ENCODE data around the gene SWSAP1. TPM values are rescaled to one million over a fixed set of nuclear protein-coding genes. Genes with fewer than 3 reads are reported as not detected.
"Not testable (repeated sequence)": the region's sequence is repeated elsewhere in the genome, so short reads cannot be mapped to it uniquely, and the experiment has no call there.

Gene SWSAP1
- total RNA-seq, 1 donor from 2014 or later: 1.7 TPM

- no peak overlapping the region for H3K4me3 ChIP-seq (ENCODE audit: insufficient read depth, low read depth, low read length)
- TF ChIP-seq CTCF (IDR thresholded peaks at IDR 0.05; ENCODE audit: insufficient read depth, low read depth, low read length) (no peak), EZH2 (IDR thresholded peaks at IDR 0.05; ENCODE audit: insufficient read depth, low read length) (no peak)
- Mint-ChIP-seq H3K9me3 (ENCODE audit: unreplicated experiment) (peaks cover 4% of the 10 kb centered on the region), H3K27me3 (ENCODE audit: low read depth, unreplicated experiment) (no peaks in the 10 kb centered on the region), H3K27ac (ENCODE audit: unreplicated experiment) (no peak overlapping the region), H3K4me1 (ENCODE audit: low read depth, unreplicated experiment) (no peaks in the 10 kb centered on the region), H3K36me3 (ENCODE audit: low read depth, unreplicated experiment) (peaks cover 16% of the 10 kb centered on the region), H3K4me3 (ENCODE audit: unreplicated experiment) (no peak overlapping the region)
- H2AFZ ChIP-seq (ENCODE audit: low read depth, low read length): no peak overlapping the region
- H3K4me2 ChIP-seq (ENCODE audit: low read length): no peak overlapping the region
- no peak overlapping the region for H3K27ac ChIP-seq (ENCODE audit: low read depth, low read length)
- H3K4me1 ChIP-seq (ENCODE audit: insufficient read depth, low read length): no peaks in the 10 kb centered on the region
- FAIRE-seq (no peak), DNase-seq (ENCODE audit: low read depth) (no peak)
- no peaks in the 10 kb centered on the region for H4K20me1 ChIP-seq (ENCODE audit: insufficient read depth, low read length)
- no peaks in the 10 kb centered on the region for H3K9me3 ChIP-seq (ENCODE audit: insufficient read depth, low read depth, low read length)
- H3K79me2 ChIP-seq (ENCODE audit: insufficient read depth, low read length): no peaks in the 10 kb centered on the region
- H3K36me3 ChIP-seq (ENCODE audit: insufficient read depth, low read length): no peaks in the 10 kb centered on the region
- no peak overlapping the region for H3K9ac ChIP-seq (ENCODE audit: low read length)
- H3K27me3 ChIP-seq (ENCODE audit: insufficient read depth, low read length): no peaks in the 10 kb centered on the region
Measured at GRCh38 chr19:11332822-11333221, 41.6 kb upstream of the SWSAP1 start.

- H3K9me3 Mint-ChIP-seq (ENCODE audit: unreplicated experiment); DNase-seq (ENCODE audit: low read depth); H3K4me1 ChIP-seq (ENCODE audit: insufficient read depth, low read length); H3K9me3 ChIP-seq (ENCODE audit: insufficient read depth, low read depth, low read length); H4K20me1 ChIP-seq (ENCODE audit: insufficient read depth, low read length); H3K27ac Mint-ChIP-seq (ENCODE audit: unreplicated experiment); H3K4me1 Mint-ChIP-seq (ENCODE audit: low read depth, unreplicated experiment); H3K27me3 ChIP-seq (ENCODE audit: insufficient read depth, low read length); H3K27ac ChIP-seq (ENCODE audit: low read depth, low read length); H3K4me3 ChIP-seq (ENCODE audit: insufficient read depth, low read depth, low read length); H3K27me3 Mint-ChIP-seq (ENCODE audit: low read depth, unreplicated experiment); H3K9ac ChIP-seq (ENCODE audit: low read length); H3K36me3 ChIP-seq (ENCODE audit: insufficient read depth, low read length); H3K4me3 Mint-ChIP-seq (ENCODE audit: unreplicated experiment); H3K79me2 ChIP-seq (ENCODE audit: insufficient read depth, low read length); H3K4me2 ChIP-seq (ENCODE audit: low read length); FAIRE-seq; H2AFZ ChIP-seq (ENCODE audit: low read depth, low read length): not testable (repeated sequence)
- peaks cover 16% of the 10 kb centered on the region for H3K36me3 Mint-ChIP-seq (ENCODE audit: low read depth, unreplicated experiment)
Measured at GRCh38 chr19:11333838-11334237, 40.6 kb upstream of the SWSAP1 start.

GRCh38 chr19:11335449-11336146, 38.9 kb upstream of the SWSAP1 start:
- Histone ChIP-seq H2AFZ (ENCODE audit: low read depth, low read length) (no peak overlapping the region), H4K20me1 (ENCODE audit: insufficient read depth, low read length) (no peaks in the 10 kb centered on the region), H3K4me1 (ENCODE audit: insufficient read depth, low read length) (peaks cover 5% of the 10 kb centered on the region), H3K4me3 (ENCODE audit: insufficient read depth, low read depth, low read length) (no peak overlapping the region), H3K9me3 (ENCODE audit: insufficient read depth, low read depth, low read length) (no peaks in the 10 kb centered on the region), H3K27ac (ENCODE audit: low read depth, low read length) (no peak overlapping the region), H3K79me2 (ENCODE audit: insufficient read depth, low read length) (no peaks in the 10 kb centered on the region), H3K27me3 (ENCODE audit: insufficient read depth, low read length) (no peaks in the 10 kb centered on the region), H3K36me3 (ENCODE audit: insufficient read depth, low read length) (no peaks in the 10 kb centered on the region), H3K9ac (ENCODE audit: low read length) (no peak overlapping the region), H3K4me2 (ENCODE audit: low read length) (no peak overlapping the region)
- no peak for FAIRE-seq
- no peak overlapping the region for H3K4me3 Mint-ChIP-seq (ENCODE audit: unreplicated experiment)
- H3K4me1 Mint-ChIP-seq (ENCODE audit: low read depth, unreplicated experiment): peaks cover 4% of the 10 kb centered on the region
- peaks cover 4% of the 10 kb centered on the region for H3K9me3 Mint-ChIP-seq (ENCODE audit: unreplicated experiment)
- DNase-seq (ENCODE audit: low read depth): no peak
- no peaks in the 10 kb centered on the region for H3K27me3 Mint-ChIP-seq (ENCODE audit: low read depth, unreplicated experiment)
- H3K36me3 Mint-ChIP-seq (ENCODE audit: low read depth, unreplicated experiment): peaks cover 16% of the 10 kb centered on the region
- no peak for TF ChIP-seq CTCF (IDR thresholded peaks at IDR 0.05; ENCODE audit: insufficient read depth, low read depth, low read length)
- H3K27ac Mint-ChIP-seq (ENCODE audit: unreplicated experiment): no peak overlapping the region

Measured in astrocyte (in vitro differentiated cells and primary cell).